DOHH2 (cell line): ENCODE results near the gene FUOM.

Experiments
- H3F3A ChIP-seq: fragments of 200-600 bp; sonication (generic), shearing (Covaris generic); 2 replicates; pipeline ENCODE4 v1.6.0; 2016; ENCODE audit warnings: antibody characterized with exemption, mild to moderate bottlenecking; ENCODE audit not compliant: control insufficient read depth, insufficient read depth
- H3K27ac ChIP-seq: fragments of 200-600 bp; sonication (generic); 2 replicates; pipeline ENCODE4 v1.5.1; 2014; ENCODE audit warnings: low read depth, mild to moderate bottlenecking, low read length, moderate library complexity
- H3K27me3 ChIP-seq: fragments of 200-600 bp; sonication (generic); 2 replicates; pipeline ENCODE4 v1.6.1; 2014; ENCODE audit warnings: mild to moderate bottlenecking, low read length, mixed read lengths; ENCODE audit not compliant: control insufficient read depth
- H3K36me3 ChIP-seq: fragments of 200-600 bp; sonication (generic); 2 replicates; pipeline ENCODE4 v1.6.1; 2014; ENCODE audit warnings: mild to moderate bottlenecking, low read length, moderate library complexity, mixed read lengths; ENCODE audit not compliant: control insufficient read depth
- H3K4me1 ChIP-seq: fragments of 200-600 bp; sonication (generic); 2 replicates; pipeline ENCODE4 v1.6.1; 2014; ENCODE audit warnings: mild to moderate bottlenecking, low read length, mixed read lengths; ENCODE audit not compliant: control insufficient read depth
- H3K4me2 ChIP-seq: fragments of 200-600 bp; sonication (generic); 2 replicates; pipeline ENCODE4 v1.6.0; 2014; ENCODE audit warnings: mild to moderate bottlenecking, low read length, moderate library complexity
- H3K4me3 ChIP-seq: fragments of 200-600 bp; sonication (generic); 2 replicates; pipeline ENCODE4 v1.5.1; 2014; ENCODE audit warnings: mild to moderate bottlenecking, low read length, mixed read lengths
- H3K79me2 ChIP-seq: fragments of 200-600 bp; sonication (generic); 2 replicates; pipeline ENCODE4 v1.6.1; 2014; ENCODE audit warnings: mild to moderate bottlenecking, low read length, mixed read lengths; ENCODE audit not compliant: control insufficient read depth
- H3K9me2 ChIP-seq: fragments of 200-600 bp; sonication (generic); replicated peaks from 2 replicates; pipeline ENCODE4 v1.6.1; 2014; ENCODE audit warnings: mild to moderate bottlenecking, low read length, mixed read lengths; ENCODE audit not compliant: control insufficient read depth
- H3K9me3 ChIP-seq: fragments of 200-600 bp; sonication (generic); 2 replicates; pipeline ENCODE4 v1.6.1; 2014; ENCODE audit warnings: antibody characterized with exemption, low read length, mixed read lengths; ENCODE audit not compliant: control insufficient read depth, insufficient read depth
- H4K20me1 ChIP-seq: fragments of 200-600 bp; sonication (generic); 2 replicates; pipeline ENCODE4 v1.6.0; 2014; ENCODE audit warnings: low read depth, mild to moderate bottlenecking, antibody characterized with exemption, low read length, moderate library complexity; ENCODE audit not compliant: control insufficient read depth, insufficient read depth
- EZH2phosphoT487 ChIP-seq: fragments of 200-600 bp; sonication (generic); IDR thresholded peaks from 2 replicates; pipeline ENCODE4 v1.6.1; 2017; ENCODE audit warnings: borderline replicate concordance, mild to moderate bottlenecking, antibody characterized with exemption, low read length, moderate library complexity, mixed read lengths
- TF ChIP-seq, protein P1 (sequence below): fragments of 200-600 bp; sonication (generic); IDR thresholded peaks from one replicate; pipeline ENCODE4 v1.5.1; 2014; ENCODE audit warnings: antibody characterized with exemption, mild to moderate bottlenecking, low read depth, low read length; ENCODE audit not compliant: poor library complexity, severe bottlenecking

The FUOM gene

GRCh38 chr10:133359554-133359971 is 1.7 kb upstream of the FUOM start:
- no peaks in the 10 kb centered on the region for H3K9me2 ChIP-seq
- TF ChIP-seq, protein P1, sequence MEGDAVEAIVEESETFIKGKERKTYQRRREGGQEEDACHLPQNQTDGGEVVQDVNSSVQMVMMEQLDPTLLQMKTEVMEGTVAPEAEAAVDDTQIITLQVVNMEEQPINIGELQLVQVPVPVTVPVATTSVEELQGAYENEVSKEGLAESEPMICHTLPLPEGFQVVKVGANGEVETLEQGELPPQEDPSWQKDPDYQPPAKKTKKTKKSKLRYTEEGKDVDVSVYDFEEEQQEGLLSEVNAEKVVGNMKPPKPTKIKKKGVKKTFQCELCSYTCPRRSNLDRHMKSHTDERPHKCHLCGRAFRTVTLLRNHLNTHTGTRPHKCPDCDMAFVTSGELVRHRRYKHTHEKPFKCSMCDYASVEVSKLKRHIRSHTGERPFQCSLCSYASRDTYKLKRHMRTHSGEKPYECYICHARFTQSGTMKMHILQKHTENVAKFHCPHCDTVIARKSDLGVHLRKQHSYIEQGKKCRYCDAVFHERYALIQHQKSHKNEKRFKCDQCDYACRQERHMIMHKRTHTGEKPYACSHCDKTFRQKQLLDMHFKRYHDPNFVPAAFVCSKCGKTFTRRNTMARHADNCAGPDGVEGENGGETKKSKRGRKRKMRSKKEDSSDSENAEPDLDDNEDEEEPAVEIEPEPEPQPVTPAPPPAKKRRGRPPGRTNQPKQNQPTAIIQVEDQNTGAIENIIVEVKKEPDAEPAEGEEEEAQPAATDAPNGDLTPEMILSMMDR: no peak
- TF ChIP-seq EZH2phosphoT487: no peak
- no peaks in the 10 kb centered on the region for H3F3A ChIP-seq
- no peaks in the 10 kb centered on the region for H3K79me2 ChIP-seq
- peaks cover 8% of the 10 kb centered on the region; the same call in 1 of the 2 replicates for H3K4me1 ChIP-seq
- H3K9me3 ChIP-seq: no peaks in the 10 kb centered on the region
- H4K20me1 ChIP-seq: no peaks in the 10 kb centered on the region
- H3K36me3 ChIP-seq: peaks cover 3% of the 10 kb centered on the region; the same call in 1 of the 2 replicates
- no peak overlapping the region for H3K4me2 ChIP-seq
- H3K4me3 ChIP-seq: no peak overlapping the region
- no peak overlapping the region for H3K27ac ChIP-seq
- H3K27me3 ChIP-seq: no peaks in the 10 kb centered on the region

GRCh38 chr10:133358925-133359310 is 1.1 kb upstream of the FUOM start:
- Histone ChIP-seq H3K9me3 (no peaks in the 10 kb centered on the region), H3K9me2 (no peaks in the 10 kb centered on the region), H3K4me1 (peaks cover 8% of the 10 kb centered on the region; the same call in 1 of the 2 replicates), H3K27me3 (no peaks in the 10 kb centered on the region), H3K79me2 (no peaks in the 10 kb centered on the region), H4K20me1 (no peaks in the 10 kb centered on the region), H3K36me3 (0 out of 2 replicates have a peak, but pooled peaks cover 3% of the 10 kb centered on the region), H3K4me3 (no peak overlapping the region), H3K4me2 (no peak overlapping the region), H3F3A (no peaks in the 10 kb centered on the region), H3K27ac (no peak overlapping the region)
- TF ChIP-seq EZH2phosphoT487: no peak
- TF ChIP-seq, protein P1: no peak

DNA sequence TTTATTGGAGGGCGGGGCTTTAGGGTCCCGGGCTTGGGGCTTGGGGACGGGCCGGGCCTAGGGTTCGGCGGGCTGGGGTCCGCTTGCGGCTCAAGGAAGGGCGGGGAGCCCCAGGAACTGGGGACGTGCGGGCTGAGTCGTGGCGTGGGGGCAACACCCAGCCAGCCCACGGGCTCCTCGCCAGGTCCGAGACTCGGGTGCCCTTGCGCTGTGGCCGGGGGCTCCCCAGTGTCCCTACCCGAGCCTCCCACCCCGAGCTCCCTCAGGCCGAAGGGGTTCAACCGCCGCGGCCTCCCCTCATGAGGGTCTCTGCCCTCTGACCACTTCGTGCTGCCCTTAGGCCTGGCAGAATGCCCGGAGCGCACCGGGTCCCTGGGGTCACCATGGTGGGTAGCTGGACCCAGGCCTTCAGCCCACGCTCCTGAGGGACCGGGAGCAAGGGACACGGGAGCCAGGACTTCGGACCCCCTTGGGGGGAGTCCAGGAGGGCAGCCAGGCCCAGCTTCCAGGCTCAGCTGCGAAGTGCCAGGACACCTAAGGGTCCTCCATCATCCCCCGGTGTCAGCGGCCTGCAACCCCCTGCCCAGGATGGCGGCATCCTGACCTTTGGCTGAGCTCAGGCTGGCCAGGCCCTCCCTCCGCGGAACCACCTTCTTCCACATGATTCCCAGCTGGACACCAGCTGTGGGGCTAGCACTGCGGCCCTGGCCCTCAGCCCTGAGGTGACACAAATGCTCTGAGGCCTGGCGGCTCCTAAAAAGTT is 524 bp upstream of the FUOM start:
- H3K36me3 ChIP-seq: 0 out of 2 replicates have a peak, but pooled peaks cover 3% of the 10 kb centered on the region
- no peak overlapping the region for H3K27ac ChIP-seq
- no peaks in the 10 kb centered on the region for H3K9me2 ChIP-seq
- peaks cover 8% of the 10 kb centered on the region; the same call in 1 of the 2 replicates for H3K4me1 ChIP-seq
- H3K79me2 ChIP-seq: no peaks in the 10 kb centered on the region
- no peak overlapping the region for H3K4me2 ChIP-seq
- H3K4me3 ChIP-seq: no peak overlapping the region
- no peaks in the 10 kb centered on the region for H3K9me3 ChIP-seq
- TF ChIP-seq EZH2phosphoT487: no peak
- no peaks in the 10 kb centered on the region for H3F3A ChIP-seq
- no peaks in the 10 kb centered on the region for H4K20me1 ChIP-seq
- no peaks in the 10 kb centered on the region for H3K27me3 ChIP-seq
